BLaER1 treated with 17β-estradiol and CSF1 and Interleukin-3, amounts not matched to agents 10 nM and 100 nM (cell line): ENCODE results near the gene EXOC6.

Source experiments
- H3K27ac ChIP-seq, 11 experiments: shearing (Covaris generic); formaldehyde crosslinking; 2 replicates each; pipeline ENCODE4 v1.8.1; 2022
- H3K27me3 ChIP-seq, 11 experiments: shearing (Covaris generic); formaldehyde crosslinking; 2 replicates each; pipeline ENCODE4 v1.8.1; 2022
- H3K36me3 ChIP-seq, 11 experiments: shearing (Covaris generic); formaldehyde crosslinking; 2 replicates each; pipeline ENCODE4 v1.8.1; 2022
- H3K4me1 ChIP-seq, 10 experiments: shearing (Covaris generic); formaldehyde crosslinking; 2 replicates each; pipeline ENCODE4 v1.8.1; 2022
- H3K4me2 ChIP-seq, 11 experiments: shearing (Covaris generic); formaldehyde crosslinking; 2 replicates each; pipeline ENCODE4 v1.8.1; 2022
- H3K4me3 ChIP-seq, 10 experiments: shearing (Covaris generic); formaldehyde crosslinking; 2 replicates each; pipeline ENCODE4 v1.8.1; 2022
- H3K9ac ChIP-seq, 11 experiments: shearing (Covaris generic); formaldehyde crosslinking; 2 replicates each; pipeline ENCODE4 v1.8.1; 2022
- H3K9me3 ChIP-seq, 11 experiments: shearing (Covaris generic); formaldehyde crosslinking; replicated peaks in 1 of 11; 2 replicates each; pipeline ENCODE4 v1.8.1; 2022
- H4K20me1 ChIP-seq, 11 experiments: shearing (Covaris generic); formaldehyde crosslinking; 2 replicates each; pipeline ENCODE4 v1.8.1; 2022
- Cebpa-rat ChIP-seq, 11 experiments: shearing (Covaris generic); IDR thresholded peaks; 2 replicates each; pipeline ENCODE4 v1.8.1; 2022

Gene EXOC6

DNA sequence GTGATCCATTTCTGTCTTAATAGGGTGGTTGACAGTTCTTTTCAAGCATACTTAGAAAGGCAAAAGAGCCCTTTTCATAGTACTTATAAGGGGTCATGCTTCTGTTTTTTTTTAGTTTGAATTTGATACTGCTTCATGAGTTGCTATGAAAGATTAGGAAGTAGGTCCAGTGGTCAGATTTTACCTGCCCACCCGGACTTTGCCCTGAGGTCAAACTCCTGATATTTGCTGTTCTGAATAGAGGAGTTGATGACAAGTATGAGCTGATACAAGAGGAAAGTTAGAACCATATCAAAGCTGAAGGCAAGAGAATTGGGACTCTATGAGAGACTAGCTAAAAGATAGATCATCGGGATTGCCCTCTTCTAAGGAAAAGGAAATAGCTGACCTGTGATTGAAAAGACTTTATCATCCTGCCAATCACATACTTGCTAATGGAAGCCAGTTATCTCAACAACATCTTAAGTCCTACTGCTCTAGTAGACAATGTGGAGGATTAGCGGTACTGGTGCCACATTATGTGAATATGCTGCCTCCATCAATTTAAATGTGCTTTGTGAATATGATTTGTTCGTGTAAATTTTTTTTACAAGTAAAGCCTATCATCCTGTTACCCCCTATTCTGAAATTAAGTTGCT, 174.8 kb downstream of the EXOC6 start:
- H4K20me1 ChIP-seq: no peaks in the 10 kb centered on the region
- no peak overlapping the region for H3K9ac ChIP-seq
- no peak overlapping the region for H3K4me3 ChIP-seq
- H3K9me3 ChIP-seq: peaks cover 15 to 22% (median 19%) of the 10 kb centered on the region in 11 experiments
- no peaks in the 10 kb centered on the region for H3K4me1 ChIP-seq
- no peaks in the 10 kb centered on the region for H3K27me3 ChIP-seq
- no peak for TF ChIP-seq Cebpa-rat (IDR thresholded peaks at IDR 0.05)
- H3K27ac ChIP-seq: no peak overlapping the region
- no peak overlapping the region for H3K4me2 ChIP-seq
- peaks cover 13 to 36% (median 23%) of the 10 kb centered on the region in 11 experiments for H3K36me3 ChIP-seq

DNA sequence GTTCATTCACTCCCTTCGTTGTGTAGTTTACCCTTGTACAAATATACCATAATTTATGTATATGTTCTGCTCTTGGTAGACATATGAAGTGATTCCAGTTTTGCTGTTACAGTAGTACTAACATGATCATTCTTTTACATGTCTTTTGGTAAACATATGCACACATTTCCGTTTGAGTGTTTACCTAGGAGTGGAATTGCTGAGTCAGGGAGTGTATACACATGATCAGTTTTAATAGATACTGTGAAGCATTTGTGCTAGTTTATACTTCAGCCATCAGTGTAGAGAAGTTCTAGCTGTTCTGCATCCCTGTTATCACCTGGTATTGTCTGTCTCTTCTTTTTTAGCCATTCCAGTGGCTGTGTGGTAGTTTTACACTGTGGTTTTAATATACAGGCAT, 177.8 kb downstream of the EXOC6 start:
- Histone ChIP-seq H3K4me3 (no peak overlapping the region), H3K4me1 (no peaks in the 10 kb centered on the region), H3K4me2 (no peak overlapping the region), H4K20me1 (no peaks in the 10 kb centered on the region), H3K27ac (no peak overlapping the region), H3K9ac (no peak overlapping the region), H3K36me3 (peaks cover 14 to 36% (median 25%) of the 10 kb centered on the region in 11 experiments), H3K27me3 (no peaks in the 10 kb centered on the region), H3K9me3 (peaks cover 15 to 24% (median 20%) of the 10 kb centered on the region in 11 experiments)
- no peak for TF ChIP-seq Cebpa-rat (IDR thresholded peaks at IDR 0.05)

DNA sequence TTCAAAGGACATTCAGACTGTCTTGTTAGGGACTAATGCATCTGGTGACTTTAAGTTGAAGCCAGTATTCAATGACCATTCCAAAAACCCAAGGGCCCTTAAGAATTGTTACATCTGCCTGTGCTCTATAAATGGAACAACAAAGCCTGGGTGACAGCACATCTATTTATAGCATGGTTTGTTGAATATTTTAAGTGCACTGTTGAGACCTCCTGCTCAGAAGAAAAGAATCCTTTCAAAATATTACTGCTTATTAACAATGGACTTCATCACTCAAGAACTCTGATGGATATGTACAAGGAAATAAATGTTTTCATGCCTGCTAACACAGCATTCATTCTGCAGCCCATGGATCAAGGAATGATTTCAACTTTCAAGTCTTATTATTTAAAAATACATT, 179.2 kb downstream of the EXOC6 start:
- Histone ChIP-seq H3K9me3 (peaks cover 15 to 24% (median 20%) of the 10 kb centered on the region in 11 experiments), H3K27ac (no peak overlapping the region), H3K36me3 (peaks cover 14 to 36% (median 25%) of the 10 kb centered on the region in 11 experiments), H3K4me1 (no peaks in the 10 kb centered on the region; a peak in 2 of 20 replicates), H4K20me1 (no peaks in the 10 kb centered on the region), H3K4me2 (no peak overlapping the region), H3K4me3 (no peak overlapping the region), H3K9ac (no peak overlapping the region), H3K27me3 (no peaks in the 10 kb centered on the region)
- TF ChIP-seq Cebpa-rat (IDR thresholded peaks at IDR 0.05): no peak

DNA sequence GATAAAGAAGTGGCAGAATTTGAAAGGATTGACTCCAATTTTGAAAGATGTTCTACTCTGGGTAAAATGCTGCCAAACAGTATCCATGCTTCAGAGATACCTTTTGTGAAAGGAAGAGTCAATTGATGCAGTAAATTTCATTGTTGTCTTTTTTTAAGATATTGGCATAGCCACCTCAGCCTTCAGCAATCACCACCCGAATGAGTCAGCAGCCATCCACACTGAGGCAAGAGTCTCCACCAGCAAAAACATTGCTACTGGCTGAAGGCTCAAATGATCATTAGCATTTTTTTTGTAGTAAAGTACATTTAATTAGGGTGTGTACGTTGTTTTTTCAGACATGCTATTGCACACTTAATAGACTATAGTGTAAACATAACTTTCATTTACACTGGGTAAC, 180.6 kb downstream of the EXOC6 start:
- H3K4me2 ChIP-seq: no peak overlapping the region
- no peaks in the 10 kb centered on the region; a peak in 2 of 20 replicates for H3K4me1 ChIP-seq
- H3K4me3 ChIP-seq: no peak overlapping the region
- no peak overlapping the region for H3K9ac ChIP-seq
- H3K27me3 ChIP-seq: no peaks in the 10 kb centered on the region
- TF ChIP-seq Cebpa-rat (IDR thresholded peaks at IDR 0.05): no peak
- no peaks in the 10 kb centered on the region for H4K20me1 ChIP-seq
- H3K36me3 ChIP-seq: peaks cover 14 to 36% (median 25%) of the 10 kb centered on the region in 11 experiments
- H3K27ac ChIP-seq: no peak overlapping the region
- H3K9me3 ChIP-seq: peaks cover 15 to 24% (median 20%) of the 10 kb centered on the region in 11 experiments

DNA sequence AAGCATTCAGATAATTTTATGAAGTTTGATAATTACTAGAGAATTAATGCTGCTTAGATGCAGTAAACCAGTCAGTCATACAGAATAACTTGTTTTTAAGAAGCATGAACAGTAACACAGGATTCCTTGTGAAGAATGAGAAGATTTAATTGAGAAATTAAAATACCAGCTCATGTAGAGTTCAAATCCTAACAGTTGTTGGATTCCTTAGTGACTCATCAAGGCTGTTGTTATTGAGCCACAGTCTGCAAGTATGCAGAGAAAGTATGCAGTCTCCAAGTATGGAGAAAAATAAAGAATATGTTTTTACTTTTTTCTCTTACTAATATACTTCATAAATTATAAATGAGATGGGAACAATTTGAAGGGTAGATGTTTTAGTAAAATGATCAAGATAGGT, 182.1 kb downstream of the EXOC6 start:
- H3K27ac ChIP-seq: no peak overlapping the region
- no peak overlapping the region for H3K9ac ChIP-seq

DNA sequence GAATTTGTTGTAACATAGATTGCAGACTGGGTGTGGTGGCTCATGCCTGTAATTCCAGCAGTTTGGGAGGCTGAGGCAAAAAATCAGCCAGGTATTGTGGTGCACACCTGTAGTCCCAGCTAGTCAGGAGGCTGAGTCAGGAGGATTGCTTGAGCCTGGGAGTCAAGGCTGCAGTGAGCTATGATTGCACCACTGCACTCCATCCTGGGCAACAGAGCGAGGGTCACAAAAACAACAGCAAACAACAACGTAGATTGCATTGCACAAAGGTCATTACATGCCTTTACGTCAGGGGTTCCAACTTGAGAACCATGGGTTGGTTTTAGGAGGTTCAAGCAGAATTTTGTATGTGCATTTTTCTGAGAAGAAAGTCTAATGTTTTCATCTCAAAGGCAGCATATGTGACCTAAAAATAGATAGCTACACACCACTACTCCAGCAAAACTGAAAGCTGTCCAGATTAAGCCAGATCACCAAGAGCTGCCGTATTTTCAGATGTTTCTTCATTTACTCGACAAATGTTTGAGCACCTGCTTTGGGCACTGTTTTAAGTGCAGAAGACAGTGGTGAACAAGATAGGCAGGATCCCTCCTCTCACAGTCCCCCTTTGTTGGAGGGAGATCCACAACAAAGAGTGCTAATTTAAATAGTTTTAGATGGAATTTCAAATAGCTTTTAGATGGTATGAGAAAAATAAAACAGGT, 183.9 kb downstream of the EXOC6 start:
- no peaks in the 10 kb centered on the region; a peak in 2 of 20 replicates for H3K4me1 ChIP-seq
- H3K27ac ChIP-seq: no peak overlapping the region
- no peaks in the 10 kb centered on the region for H3K27me3 ChIP-seq
- no peaks in the 10 kb centered on the region for H4K20me1 ChIP-seq
- peaks cover 8 to 13% (median 11%) of the 10 kb centered on the region in 11 experiments for H3K9me3 ChIP-seq
- TF ChIP-seq Cebpa-rat (IDR thresholded peaks at IDR 0.05): no peak
- no peak overlapping the region for H3K4me3 ChIP-seq
- peak overlapping the region in 1 of 11 experiments; percentile 5; a peak in 1 of 22 replicates for H3K4me2 ChIP-seq
- peaks cover 3 to 12% (median 11%) of the 10 kb centered on the region in 11 experiments; a peak in 20 of 22 replicates for H3K36me3 ChIP-seq
- H3K9ac ChIP-seq: no peak overlapping the region

More for the DNA sequence above, 182.1 kb downstream of the EXOC6 start:
- Histone ChIP-seq H4K20me1 (no peaks in the 10 kb centered on the region), H3K27me3 (no peaks in the 10 kb centered on the region), H3K4me2 (no peak overlapping the region), H3K4me3 (no peak overlapping the region), H3K9me3 (peaks cover 15 to 24% (median 20%) of the 10 kb centered on the region in 11 experiments), H3K36me3 (peaks cover 14 to 29% (median 20%) of the 10 kb centered on the region in 11 experiments; a peak in 21 of 22 replicates), H3K4me1 (no peaks in the 10 kb centered on the region; a peak in 2 of 20 replicates)
- no peak for TF ChIP-seq Cebpa-rat (IDR thresholded peaks at IDR 0.05)

DNA sequence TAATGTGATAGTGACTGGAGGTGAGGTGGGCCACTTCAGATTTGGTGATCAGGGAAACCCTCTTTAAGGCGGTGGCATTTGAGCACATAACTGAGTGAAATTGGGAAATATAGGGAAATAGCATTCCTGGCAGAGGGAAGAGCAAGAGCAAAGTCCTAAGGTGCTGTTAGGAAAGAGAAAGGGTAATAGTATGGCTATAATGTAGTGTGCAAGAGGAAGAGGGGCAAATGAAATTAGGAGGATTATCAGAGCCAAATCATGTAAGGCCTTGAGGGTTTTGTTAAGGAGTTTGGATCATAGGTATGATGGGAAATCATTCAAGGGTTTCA, 184.5 kb downstream of the EXOC6 start:
- Histone ChIP-seq H3K4me3 (no peak overlapping the region), H3K27ac (no peak overlapping the region), H3K27me3 (no peaks in the 10 kb centered on the region), H4K20me1 (no peaks in the 10 kb centered on the region), H3K4me1 (no peaks in the 10 kb centered on the region; a peak in 2 of 20 replicates), H3K36me3 (peaks cover 0 to 7% (median 6%) of the 10 kb centered on the region in 11 experiments; a peak in 15 of 22 replicates), H3K9me3 (peaks cover 2 to 8% (median 6%) of the 10 kb centered on the region in 11 experiments; a peak in 21 of 22 replicates), H3K9ac (no peak overlapping the region), H3K4me2 (no peak overlapping the region; a peak in 1 of 22 replicates)
- no peak for TF ChIP-seq Cebpa-rat (IDR thresholded peaks at IDR 0.05)

DNA sequence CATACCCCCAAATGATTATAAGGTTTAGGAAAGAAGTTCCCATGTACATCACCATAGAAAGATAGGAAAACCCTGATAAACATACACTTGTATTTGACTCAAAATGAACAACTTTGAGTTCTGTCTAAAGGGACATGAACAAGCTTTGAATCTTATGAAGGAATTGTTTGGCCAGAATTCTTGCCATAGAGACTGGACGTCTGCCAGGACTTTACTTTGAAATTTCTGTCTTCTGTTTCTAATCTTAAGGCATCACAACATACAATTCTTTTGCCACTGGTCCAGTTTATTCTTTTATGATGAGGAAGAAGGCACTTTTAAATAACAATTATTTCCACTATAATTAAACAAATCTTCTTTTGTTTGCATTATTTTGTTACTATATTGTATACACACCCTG, 186.1 kb downstream of the EXOC6 start:
- H3K4me2 ChIP-seq: no peak overlapping the region
- H3K27ac ChIP-seq: no peak overlapping the region
- no peaks in the 10 kb centered on the region for H4K20me1 ChIP-seq
- no peaks in the 10 kb centered on the region for H3K27me3 ChIP-seq
- H3K36me3 ChIP-seq: no peaks in the 10 kb centered on the region
- no peak for TF ChIP-seq Cebpa-rat (IDR thresholded peaks at IDR 0.05)
- H3K4me3 ChIP-seq: no peak overlapping the region
- H3K9me3 ChIP-seq: no peaks in the 10 kb centered on the region
- peaks cover 0 to 8% (median 3%) of the 10 kb centered on the region in 10 experiments; a peak in 13 of 20 replicates for H3K4me1 ChIP-seq
- H3K9ac ChIP-seq: no peak overlapping the region

DNA sequence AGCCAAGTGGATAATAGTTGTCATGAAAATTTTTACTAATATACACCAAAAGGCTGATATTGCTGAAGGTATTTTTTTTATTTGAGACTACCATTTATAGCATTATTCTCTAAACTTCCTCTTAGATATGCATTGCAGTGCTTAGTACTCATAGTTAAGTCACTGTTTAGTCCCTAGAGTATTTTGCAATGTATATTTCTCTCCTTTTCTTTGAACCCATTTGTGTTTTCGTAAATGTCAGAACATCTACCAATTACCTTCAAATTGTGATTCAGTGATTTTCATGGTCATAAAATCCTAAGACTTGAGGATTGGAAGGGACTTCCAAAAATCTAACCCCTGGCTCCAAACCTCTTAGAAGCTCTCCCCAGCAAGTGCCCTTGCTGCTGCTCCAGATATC, 190.8 kb downstream of the EXOC6 start:
- Histone ChIP-seq H3K4me2 (peak overlapping the region in 1 of 11 experiments; percentile 25; a peak in 2 of 22 replicates), H3K4me3 (no peak overlapping the region), H3K9me3 (no peaks in the 10 kb centered on the region), H3K9ac (no peak overlapping the region), H3K4me1 (peaks cover 5 to 18% (median 11%) of the 10 kb centered on the region in 10 experiments; a peak in 15 of 20 replicates), H4K20me1 (no peaks in the 10 kb centered on the region), H3K27me3 (no peaks in the 10 kb centered on the region), H3K36me3 (no peaks in the 10 kb centered on the region), H3K27ac (no peak overlapping the region)
- TF ChIP-seq Cebpa-rat (IDR thresholded peaks at IDR 0.05): no peak
